ENCODE measurements around the gene C1orf35. TPM values are rescaled to one million over a fixed set of nuclear protein-coding genes. Genes with fewer than 3 reads are reported as not detected.

The C1orf35 gene
- total and polyA plus RNA-seq, 4 experiments from 2014 or later = 16.4 to 30.7 (median 24.2) TPM

GRCh38 chr1:228081144-228081543 lies 22.0 kb downstream of the C1orf35 start:
- Mint-ChIP-seq H3K27ac (peak overlapping the region in 6 of 7 donors; percentile 29 to 99 (median 84)), H3K4me1 (peaks cover 27 to 45% (median 36%) of the 10 kb centered on the region in 4 donors), H3K27me3 (no peaks in the 10 kb centered on the region), H3K4me3 (peak overlapping the region; percentile 79 to 95 (median 84)), H3K36me3 (peaks cover 9 to 24% of the 10 kb centered on the region in 2 donors), H3K9me3 (no peaks in the 10 kb centered on the region)
- POLR2A ChIA-PET (ENCODE audit: partially characterized antibody) = interaction anchor here (1.4 to 11.9 kb wide), 8 partner anchors 15 to 325 kb away, joined by 4 to 146 read pairs (median 10); partner anchors contain the start of genes IBA57 and MRPL55
- H3K9me3 ChIP-seq (ENCODE audit: control insufficient read depth in 1 of 2, low read length in 2 of 2) = no peaks in the 10 kb centered on the region
- no peaks in the 10 kb centered on the region for H3K36me3 ChIP-seq (ENCODE audit: insufficient read depth, low read length)
- CTCF ChIA-PET (ENCODE audit: partially characterized antibody) = no interaction called here
- intact Hi-C loops (cut with micrococcal nuclease) = loop anchor here (10.0 kb wide), 2 partner anchors 316 to 1544 kb away; partner anchors contain the start of genes TAF5L and URB2
- H3K27ac ChIP-seq (ENCODE audit: low read depth, low read length) = peak overlapping the region; percentile 97
- H3K27me3 ChIP-seq (ENCODE audit: insufficient read depth, low read length) = no peaks in the 10 kb centered on the region
- H3K4me1 ChIP-seq (ENCODE audit: insufficient read depth, low read length) = peaks cover 41% of the 10 kb centered on the region
- H3K4me3 ChIP-seq (ENCODE audit: low read length in 2 of 2) = peak overlapping the region in 1 of 2 donors; percentile 47
- DNase-seq = no peak

GRCh38 chr1:228079601-228080263 lies 23.4 kb downstream of the C1orf35 start:
- DNase-seq = no peak
- Histone ChIP-seq H3K27me3 (ENCODE audit: insufficient read depth, low read length) (no peaks in the 10 kb centered on the region), H3K9me3 (ENCODE audit: control insufficient read depth in 1 of 2, low read length in 2 of 2) (no peaks in the 10 kb centered on the region), H3K36me3 (ENCODE audit: insufficient read depth, low read length) (no peaks in the 10 kb centered on the region), H3K4me1 (ENCODE audit: insufficient read depth, low read length) (peaks cover 27% of the 10 kb centered on the region), H3K4me3 (ENCODE audit: low read length in 2 of 2) (no peak overlapping the region), H3K27ac (ENCODE audit: low read depth, low read length) (no peak overlapping the region)
- Mint-ChIP-seq H3K9me3 (no peaks in the 10 kb centered on the region), H3K36me3 (peaks cover 3 to 18% of the 10 kb centered on the region in 2 donors), H3K27ac (no peak overlapping the region), H3K27me3 (no peaks in the 10 kb centered on the region), H3K4me1 (peaks cover 14 to 31% (median 22%) of the 10 kb centered on the region in 4 donors), H3K4me3 (peak overlapping the region in 2 of 8 donors; percentile 45 to 67)
- ChIA-PET POLR2A (ENCODE audit: partially characterized antibody) (interaction anchor here (0.5 to 0.8 kb wide), 2 partner anchors 12 to 407 kb away, joined by 3 to 4 read pairs; no protein-coding TSS in a partner anchor), CTCF (ENCODE audit: partially characterized antibody) (no interaction called here)
- intact Hi-C loops (cut with micrococcal nuclease) = loop anchor here (10.0 kb wide), 2 partner anchors 315 to 1545 kb away; partner anchors contain the start of genes TAF5L and URB2

GRCh38 chr1:228079013-228079412 lies 24.1 kb downstream of the C1orf35 start:
- ChIA-PET POLR2A (ENCODE audit: partially characterized antibody) (no interaction called here), CTCF (ENCODE audit: partially characterized antibody) (no interaction called here)
- no peak overlapping the region for H3K27ac ChIP-seq (ENCODE audit: low read depth, low read length)
- no peaks in the 10 kb centered on the region for H3K36me3 ChIP-seq (ENCODE audit: insufficient read depth, low read length)
- H3K27me3 ChIP-seq (ENCODE audit: insufficient read depth, low read length) = no peaks in the 10 kb centered on the region
- Mint-ChIP-seq H3K4me1 (peaks cover 10 to 23% (median 17%) of the 10 kb centered on the region in 4 donors), H3K27ac (peak overlapping the region in 1 of 7 donors; percentile 46), H3K9me3 (no peaks in the 10 kb centered on the region), H3K4me3 (peak overlapping the region in 1 of 8 donors; percentile 67), H3K36me3 (peaks cover 3 to 11% of the 10 kb centered on the region in 2 donors), H3K27me3 (no peaks in the 10 kb centered on the region)
- H3K9me3 ChIP-seq (ENCODE audit: control insufficient read depth in 1 of 2, low read length in 2 of 2) = no peaks in the 10 kb centered on the region
- intact Hi-C loops (cut with micrococcal nuclease) = no loop called here
- no peak for DNase-seq
- H3K4me1 ChIP-seq (ENCODE audit: insufficient read depth, low read length) = peaks cover 20% of the 10 kb centered on the region
- no peak overlapping the region for H3K4me3 ChIP-seq (ENCODE audit: low read length in 2 of 2)

GRCh38 chr1:228077565-228078330 lies 25.4 kb downstream of the C1orf35 start:
- Histone ChIP-seq H3K27me3 (ENCODE audit: insufficient read depth, low read length) (no peaks in the 10 kb centered on the region), H3K4me1 (ENCODE audit: insufficient read depth, low read length) (peaks cover 15% of the 10 kb centered on the region), H3K9me3 (ENCODE audit: control insufficient read depth in 1 of 2, low read length in 2 of 2) (no peaks in the 10 kb centered on the region), H3K36me3 (ENCODE audit: insufficient read depth, low read length) (no peaks in the 10 kb centered on the region), H3K4me3 (ENCODE audit: low read length in 2 of 2) (no peak overlapping the region), H3K27ac (ENCODE audit: low read depth, low read length) (no peak overlapping the region)
- no peak for DNase-seq
- ChIA-PET POLR2A (ENCODE audit: partially characterized antibody) (interaction anchor here (1.4 kb wide), 1 partner anchor 17 kb away, joined by 7 read pairs; no protein-coding TSS in a partner anchor), CTCF (ENCODE audit: partially characterized antibody) (interaction anchor here (0.6 kb wide), 1 partner anchor 342 kb away, joined by 3 read pairs; the partner anchor contains the start of genes JMJD4 and SNAP47)
- no peak overlapping the region for H3K4me3 Mint-ChIP-seq
- H3K4me1 Mint-ChIP-seq = peaks cover 8 to 18% (median 11%) of the 10 kb centered on the region in 4 donors
- no peaks in the 10 kb centered on the region for H3K27me3 Mint-ChIP-seq
- H3K36me3 Mint-ChIP-seq = peaks cover 0 to 2% of the 10 kb centered on the region in 2 donors
- no peaks in the 10 kb centered on the region for H3K9me3 Mint-ChIP-seq
- peak overlapping the region in 2 of 7 donors; percentile 60 to 78 for H3K27ac Mint-ChIP-seq
- intact Hi-C loops (cut with micrococcal nuclease) = no loop called here

- Mint-ChIP-seq H3K9me3 (no peaks in the 10 kb centered on the region), H3K27ac (peak overlapping the region in 2 of 7 donors; percentile 60 to 78), H3K27me3 (no peaks in the 10 kb centered on the region), H3K36me3 (peaks cover 0 to 2% of the 10 kb centered on the region in 2 donors), H3K4me3 (no peak overlapping the region), H3K4me1 (peaks cover 8 to 18% (median 11%) of the 10 kb centered on the region in 4 donors)
- no peaks in the 10 kb centered on the region for H3K27me3 ChIP-seq (ENCODE audit: insufficient read depth, low read length)
- no peak overlapping the region for H3K27ac ChIP-seq (ENCODE audit: low read depth, low read length)
- H3K9me3 ChIP-seq (ENCODE audit: control insufficient read depth in 1 of 2, low read length in 2 of 2) = no peaks in the 10 kb centered on the region
- H3K36me3 ChIP-seq (ENCODE audit: insufficient read depth, low read length) = no peaks in the 10 kb centered on the region
- ChIA-PET CTCF (ENCODE audit: partially characterized antibody) (interaction anchor here (0.6 kb wide), 1 partner anchor 342 kb away, joined by 3 read pairs; the partner anchor contains the start of genes JMJD4 and SNAP47), POLR2A (ENCODE audit: partially characterized antibody) (interaction anchor here (1.4 kb wide), 1 partner anchor 16 kb away, joined by 7 read pairs; no protein-coding TSS in a partner anchor)
- no peak for DNase-seq
- intact Hi-C loops (cut with micrococcal nuclease) = no loop called here
- H3K4me3 ChIP-seq (ENCODE audit: low read length in 2 of 2) = no peak overlapping the region
- peaks cover 15% of the 10 kb centered on the region for H3K4me1 ChIP-seq (ENCODE audit: insufficient read depth, low read length)
These were observed 26.2 kb downstream of the C1orf35 start for GRCh38 chr1:228076796-228077430.

GRCh38 chr1:228075801-228076271 lies 27.3 kb downstream of the C1orf35 start:
- Mint-ChIP-seq H3K36me3 (peaks cover 0 to 2% of the 10 kb centered on the region in 2 donors), H3K9me3 (no peaks in the 10 kb centered on the region), H3K27ac (no peak overlapping the region), H3K4me1 (peaks cover 5 to 9% (median 6%) of the 10 kb centered on the region in 4 donors), H3K27me3 (no peaks in the 10 kb centered on the region), H3K4me3 (no peak overlapping the region)
- DNase-seq = no peak
- no peak overlapping the region for H3K27ac ChIP-seq (ENCODE audit: low read depth, low read length)
- ChIA-PET CTCF (ENCODE audit: partially characterized antibody) (no interaction called here), POLR2A (ENCODE audit: partially characterized antibody) (no interaction called here)
- no peaks in the 10 kb centered on the region for H3K9me3 ChIP-seq (ENCODE audit: control insufficient read depth in 1 of 2, low read length in 2 of 2)
- no peak overlapping the region for H3K4me3 ChIP-seq (ENCODE audit: low read length in 2 of 2)
- H3K4me1 ChIP-seq (ENCODE audit: insufficient read depth, low read length) = peaks cover 7% of the 10 kb centered on the region
- H3K36me3 ChIP-seq (ENCODE audit: insufficient read depth, low read length) = no peaks in the 10 kb centered on the region
- no peaks in the 10 kb centered on the region for H3K27me3 ChIP-seq (ENCODE audit: insufficient read depth, low read length)
- intact Hi-C loops (cut with micrococcal nuclease) = loop anchor here (2.0 kb wide), 1 partner anchor 17 kb away; no protein-coding TSS in a partner anchor
